Activated naive CD8-positive, alpha-beta T cell treated with anti-CD3 and anti-CD28 coated beads, Interleukin-2, amount 50 U/mL, for 24 hours (primary cell): ENCODE measurements around the gene ZNF385B.

Source experiments
- ATAC-seq: fragments of 150-1000 bp; cut with Tn5 transposase; one replicate; pipeline ENCODE4 v1.10.0; 2021
- DNase-seq: peaks from one replicate; pipeline ENCODE4 v3.0.0; 2021
- H3K27ac Mint-ChIP-seq: one replicate; pipeline ENCODE4 v1.8.0; 2021; ENCODE audit warnings: mild to moderate bottlenecking, mixed read lengths
- H3K27me3 Mint-ChIP-seq: one replicate; pipeline ENCODE4 v1.8.0; 2021; ENCODE audit warnings: mixed read lengths
- H3K36me3 Mint-ChIP-seq: one replicate; pipeline ENCODE4 v1.8.0; 2021; ENCODE audit warnings: low read depth, mixed read lengths
- H3K4me1 Mint-ChIP-seq: one replicate; pipeline ENCODE4 v1.8.0; 2021; ENCODE audit warnings: mixed read lengths
- H3K4me3 Mint-ChIP-seq: one replicate; pipeline ENCODE4 v1.8.0; 2021; ENCODE audit warnings: mild to moderate bottlenecking, moderate library complexity, mixed read lengths
- H3K9me3 Mint-ChIP-seq: one replicate; pipeline ENCODE4 v1.8.0; 2021; ENCODE audit warnings: mixed read lengths

The ZNF385B gene

DNA sequence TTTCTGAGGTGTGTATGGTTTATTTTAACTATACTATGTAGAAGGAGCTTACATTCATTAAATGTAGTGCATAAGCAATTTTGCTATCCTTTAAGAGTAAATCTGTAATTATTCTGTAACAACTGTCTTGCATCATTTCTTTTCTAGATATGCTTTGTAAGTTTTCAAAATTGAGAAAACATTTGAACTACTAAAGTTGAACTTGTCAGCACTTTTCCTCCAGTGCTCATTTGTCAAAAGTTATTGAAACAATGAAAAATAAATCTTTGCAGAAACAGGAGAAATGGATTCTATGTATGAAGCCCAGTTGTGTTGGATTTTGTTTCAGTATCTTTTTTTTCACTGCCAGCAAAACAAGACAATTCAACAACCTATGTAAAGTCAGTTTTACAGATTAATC lies 14.5 kb upstream of the ZNF385B start:
- no peak overlapping the region for H3K4me3 Mint-ChIP-seq
- H3K4me1 Mint-ChIP-seq = no peaks in the 10 kb centered on the region
- no peak overlapping the region for H3K27ac Mint-ChIP-seq
- no peaks in the 10 kb centered on the region for H3K36me3 Mint-ChIP-seq
- no peak for ATAC-seq
- no peak for DNase-seq
- no peaks in the 10 kb centered on the region for H3K9me3 Mint-ChIP-seq
- H3K27me3 Mint-ChIP-seq = peaks cover 3% of the 10 kb centered on the region

- ATAC-seq = no peak
- no peaks in the 10 kb centered on the region for H3K9me3 Mint-ChIP-seq
- no peaks in the 10 kb centered on the region for H3K36me3 Mint-ChIP-seq
- no peak overlapping the region for H3K4me3 Mint-ChIP-seq
- no peak for DNase-seq
- no peak overlapping the region for H3K27ac Mint-ChIP-seq
- peaks cover 8% of the 10 kb centered on the region for H3K4me1 Mint-ChIP-seq
- H3K27me3 Mint-ChIP-seq = peaks cover 50% of the 10 kb centered on the region
Measured at GRCh38 chr2:179862898-179863458, 1.6 kb upstream of the ZNF385B start.

- ATAC-seq (peak; percentile 58), DNase-seq (no peak)
- Mint-ChIP-seq H3K27me3 (peaks cover 58% of the 10 kb centered on the region), H3K4me1 (peaks cover 8% of the 10 kb centered on the region), H3K9me3 (no peaks in the 10 kb centered on the region), H3K36me3 (no peaks in the 10 kb centered on the region), H3K4me3 (no peak overlapping the region), H3K27ac (no peak overlapping the region)
Measured at GRCh38 chr2:179861027-179861415, 391 bp downstream of the ZNF385B start.

DNA sequence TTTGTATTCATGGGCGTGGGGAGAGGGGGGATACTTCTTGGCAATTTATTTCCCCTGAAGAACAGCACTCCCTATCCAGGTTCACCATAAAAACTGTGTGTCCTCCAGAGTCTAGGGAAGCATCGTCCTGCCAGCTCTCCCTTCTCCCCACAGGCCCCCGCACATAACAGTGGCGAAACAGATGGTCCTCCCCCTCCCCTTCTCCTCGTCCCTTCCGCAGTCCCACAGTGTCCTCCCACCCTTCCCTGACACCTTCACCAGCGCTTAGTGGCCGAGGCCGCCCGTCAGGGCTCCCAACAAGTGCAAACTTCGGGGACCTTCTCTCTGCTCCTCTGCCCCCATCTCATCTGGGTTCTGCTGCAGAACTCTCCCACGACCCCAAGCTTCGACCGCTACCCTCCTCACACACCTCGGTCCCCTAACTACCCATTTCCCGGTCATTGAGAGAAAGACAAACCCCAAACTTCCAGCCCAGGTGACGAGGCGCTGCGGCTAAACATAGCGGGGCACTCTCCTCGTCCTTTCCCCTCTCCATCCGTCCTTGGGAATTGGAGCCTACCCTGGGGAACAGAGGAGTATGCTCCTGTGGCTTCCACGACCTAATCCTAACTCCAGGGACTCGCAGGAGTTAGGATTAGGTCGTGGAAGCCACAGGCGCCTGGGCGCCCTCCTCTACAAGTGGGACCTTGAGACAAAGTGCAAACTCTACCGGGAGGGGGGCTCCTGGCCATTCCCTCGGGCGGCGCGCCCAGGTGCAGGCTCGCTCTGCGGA lies 971 bp downstream of the ZNF385B start:
- ATAC-seq = no peak
- no peak overlapping the region for H3K27ac Mint-ChIP-seq
- H3K4me1 Mint-ChIP-seq = peaks cover 8% of the 10 kb centered on the region
- no peak for DNase-seq
- peaks cover 58% of the 10 kb centered on the region for H3K27me3 Mint-ChIP-seq
- H3K4me3 Mint-ChIP-seq = peak overlapping the region; percentile 2
- H3K9me3 Mint-ChIP-seq = no peaks in the 10 kb centered on the region
- no peaks in the 10 kb centered on the region for H3K36me3 Mint-ChIP-seq

DNA sequence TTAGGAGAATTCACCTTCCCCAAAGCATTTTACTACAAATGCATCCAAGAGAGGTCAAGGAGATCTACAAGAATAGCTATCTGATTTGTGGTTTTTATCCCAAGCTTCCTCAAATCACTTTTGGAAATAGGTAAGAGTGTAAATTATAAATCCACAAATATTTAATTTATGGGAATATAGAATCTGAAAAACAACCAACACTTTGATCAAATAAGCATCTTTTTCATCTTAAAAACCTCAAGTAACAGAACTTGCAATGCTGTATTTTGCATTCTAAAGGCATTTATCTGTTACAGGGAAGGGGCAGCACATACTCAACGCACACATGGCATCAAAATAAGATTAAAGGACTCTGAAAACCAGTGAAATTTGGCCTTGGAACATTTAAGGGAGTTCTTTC lies 1.9 kb downstream of the ZNF385B start:
- Mint-ChIP-seq H3K4me1 (peaks cover 8% of the 10 kb centered on the region), H3K9me3 (no peaks in the 10 kb centered on the region), H3K27me3 (peaks cover 57% of the 10 kb centered on the region), H3K27ac (no peak overlapping the region), H3K36me3 (no peaks in the 10 kb centered on the region), H3K4me3 (no peak overlapping the region)
- no peak for DNase-seq
- no peak for ATAC-seq

GRCh38 chr2:179857236-179857635 lies 4.2 kb downstream of the ZNF385B start:
- no peak overlapping the region for H3K4me3 Mint-ChIP-seq
- peaks cover 8% of the 10 kb centered on the region for H3K4me1 Mint-ChIP-seq
- H3K9me3 Mint-ChIP-seq = no peaks in the 10 kb centered on the region
- H3K36me3 Mint-ChIP-seq = no peaks in the 10 kb centered on the region
- H3K27me3 Mint-ChIP-seq = peaks cover 42% of the 10 kb centered on the region
- DNase-seq (no peak), ATAC-seq (no peak)
- no peak overlapping the region for H3K27ac Mint-ChIP-seq

GRCh38 chr2:179856205-179856604 lies 5.2 kb downstream of the ZNF385B start:
- Mint-ChIP-seq H3K4me3 (no peak overlapping the region), H3K9me3 (no peaks in the 10 kb centered on the region), H3K27me3 (peaks cover 33% of the 10 kb centered on the region), H3K27ac (no peak overlapping the region), H3K4me1 (peaks cover 4% of the 10 kb centered on the region), H3K36me3 (no peaks in the 10 kb centered on the region)
- DNase-seq (no peak), ATAC-seq (no peak)

DNA sequence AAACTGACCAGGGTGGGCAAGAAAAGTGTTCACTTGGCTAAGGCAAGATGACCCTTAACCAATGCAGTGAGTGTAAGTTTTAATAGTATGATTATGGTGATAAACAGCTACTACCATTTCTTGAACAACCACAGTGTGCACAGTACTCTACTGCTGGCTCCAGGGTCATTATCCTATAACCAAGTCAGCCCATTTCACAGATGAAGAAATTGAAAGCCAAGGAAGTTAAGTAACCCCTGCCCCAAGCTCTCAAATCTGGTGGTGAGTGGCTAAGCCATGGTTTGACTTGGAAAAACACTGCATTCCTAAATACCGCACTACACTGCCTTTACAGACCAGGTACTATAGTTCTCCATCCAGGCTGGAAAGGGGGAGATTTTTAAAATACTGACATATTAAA lies 5.7 kb downstream of the ZNF385B start:
- Mint-ChIP-seq H3K9me3 (no peaks in the 10 kb centered on the region), H3K27me3 (peaks cover 33% of the 10 kb centered on the region), H3K27ac (no peak overlapping the region), H3K4me1 (peaks cover 4% of the 10 kb centered on the region), H3K36me3 (no peaks in the 10 kb centered on the region), H3K4me3 (no peak overlapping the region)
- DNase-seq (no peak), ATAC-seq (no peak)

DNA sequence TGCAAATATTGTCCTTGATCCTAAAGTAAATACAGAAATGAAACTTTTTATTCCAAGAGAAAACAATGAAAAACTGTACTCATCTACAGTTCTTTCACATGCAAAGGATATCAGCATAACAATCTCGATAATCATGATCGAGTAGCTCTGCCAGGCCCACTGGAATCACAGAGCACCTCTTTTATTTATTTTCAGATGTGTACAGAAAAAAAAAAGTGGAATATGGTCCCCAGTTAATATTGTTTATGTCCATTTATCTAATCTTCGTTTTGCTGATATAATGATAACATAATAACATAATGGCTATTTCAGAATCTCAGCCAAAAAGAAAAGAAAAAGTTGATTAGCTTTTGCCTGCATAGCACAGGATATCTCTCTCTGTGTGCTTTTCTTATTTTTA lies 6.5 kb downstream of the ZNF385B start:
- H3K4me1 Mint-ChIP-seq = no peaks in the 10 kb centered on the region
- peaks cover 26% of the 10 kb centered on the region for H3K27me3 Mint-ChIP-seq
- ATAC-seq = no peak
- H3K36me3 Mint-ChIP-seq = no peaks in the 10 kb centered on the region
- DNase-seq = no peak
- H3K4me3 Mint-ChIP-seq = no peak overlapping the region
- H3K9me3 Mint-ChIP-seq = no peaks in the 10 kb centered on the region
- no peak overlapping the region for H3K27ac Mint-ChIP-seq

GRCh38 chr2:179853108-179853507 lies 8.3 kb downstream of the ZNF385B start:
- Mint-ChIP-seq H3K27me3 (peaks cover 10% of the 10 kb centered on the region), H3K36me3 (no peaks in the 10 kb centered on the region), H3K27ac (no peak overlapping the region), H3K4me3 (no peak overlapping the region), H3K9me3 (no peaks in the 10 kb centered on the region), H3K4me1 (no peaks in the 10 kb centered on the region)
- DNase-seq (no peak), ATAC-seq (no peak)

DNA sequence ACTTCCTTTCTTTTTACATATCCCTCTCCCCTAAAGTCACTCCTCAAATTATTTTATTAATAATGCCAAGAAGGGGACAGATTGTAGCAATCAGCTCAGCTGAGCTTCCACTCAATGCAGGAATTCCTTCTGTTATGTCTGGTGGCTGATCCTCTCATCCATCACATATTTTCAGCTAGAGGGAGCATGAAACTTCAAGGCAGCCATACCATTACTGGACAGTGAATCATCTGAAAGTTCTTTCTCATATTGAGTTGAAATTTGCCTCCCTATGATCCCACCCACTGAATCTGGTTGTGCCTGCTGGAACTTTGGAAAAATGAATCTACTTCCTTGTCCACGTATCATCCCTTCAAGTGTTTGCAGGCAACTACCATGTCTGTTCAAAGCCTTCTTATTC lies 11.2 kb downstream of the ZNF385B start:
- Mint-ChIP-seq H3K4me3 (no peak overlapping the region), H3K27ac (no peak overlapping the region), H3K4me1 (no peaks in the 10 kb centered on the region), H3K9me3 (no peaks in the 10 kb centered on the region), H3K27me3 (no peaks in the 10 kb centered on the region), H3K36me3 (no peaks in the 10 kb centered on the region)
- no peak for DNase-seq
- no peak for ATAC-seq

- no peak for DNase-seq
- no peak for ATAC-seq
- Mint-ChIP-seq H3K36me3 (no peaks in the 10 kb centered on the region), H3K9me3 (no peaks in the 10 kb centered on the region), H3K27ac (no peak overlapping the region), H3K27me3 (no peaks in the 10 kb centered on the region), H3K4me1 (no peaks in the 10 kb centered on the region), H3K4me3 (no peak overlapping the region)
Measured at GRCh38 chr2:179849719-179850118, 11.7 kb downstream of the ZNF385B start.

DNA sequence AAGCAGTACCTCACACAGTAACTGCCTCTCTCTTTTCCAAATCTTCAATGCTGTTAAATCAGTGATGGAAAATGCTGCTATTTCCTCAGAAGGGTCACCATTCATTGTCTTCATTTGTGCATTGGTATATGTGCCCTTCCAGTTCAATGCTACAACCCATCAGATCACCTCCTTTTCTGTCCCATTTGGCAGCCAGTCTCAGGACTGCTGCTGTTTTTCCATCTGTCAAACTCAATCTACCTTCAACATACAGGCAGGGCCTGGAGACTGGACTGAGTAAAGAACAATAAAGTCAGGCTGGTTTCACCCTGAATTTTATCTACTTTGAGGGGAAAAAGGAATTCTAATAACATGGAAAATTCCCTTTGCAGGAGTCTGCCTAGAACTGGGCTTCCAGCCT lies 17.9 kb downstream of the ZNF385B start:
- no peaks in the 10 kb centered on the region for H3K27me3 Mint-ChIP-seq
- H3K4me1 Mint-ChIP-seq = no peaks in the 10 kb centered on the region
- ATAC-seq (no peak), DNase-seq (no peak)
- no peaks in the 10 kb centered on the region for H3K9me3 Mint-ChIP-seq
- H3K4me3 Mint-ChIP-seq = no peak overlapping the region
- H3K27ac Mint-ChIP-seq = no peak overlapping the region
- no peaks in the 10 kb centered on the region for H3K36me3 Mint-ChIP-seq

- Mint-ChIP-seq H3K27me3 (no peaks in the 10 kb centered on the region), H3K36me3 (no peaks in the 10 kb centered on the region), H3K4me1 (no peaks in the 10 kb centered on the region), H3K27ac (no peak overlapping the region), H3K4me3 (no peak overlapping the region), H3K9me3 (no peaks in the 10 kb centered on the region)
- DNase-seq (no peak), ATAC-seq (no peak)
Measured at GRCh38 chr2:179842498-179843153, 18.8 kb downstream of the ZNF385B start.

DNA sequence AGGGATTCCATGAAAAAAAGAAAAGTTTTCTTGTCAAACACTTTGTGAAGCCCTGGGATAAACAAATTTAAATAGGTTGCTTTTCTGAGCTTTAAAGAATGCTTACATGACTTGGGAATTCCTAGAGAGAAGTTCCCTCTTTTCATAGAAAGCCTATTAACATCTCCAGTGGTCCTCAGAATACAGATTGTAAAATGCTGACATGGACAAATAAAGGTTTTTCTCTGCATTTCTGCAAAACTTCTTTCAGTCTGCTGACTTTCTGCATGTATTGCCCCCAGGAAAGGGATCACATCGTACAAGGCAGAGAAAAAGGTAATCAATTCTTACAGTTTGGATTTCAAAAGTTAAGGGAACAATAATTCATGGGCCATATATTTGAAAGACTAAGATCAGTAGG lies 20.6 kb downstream of the ZNF385B start:
- no peaks in the 10 kb centered on the region for H3K9me3 Mint-ChIP-seq
- H3K4me3 Mint-ChIP-seq = no peak overlapping the region
- DNase-seq (no peak), ATAC-seq (no peak)
- H3K36me3 Mint-ChIP-seq = no peaks in the 10 kb centered on the region
- H3K4me1 Mint-ChIP-seq = no peaks in the 10 kb centered on the region
- no peaks in the 10 kb centered on the region for H3K27me3 Mint-ChIP-seq
- no peak overlapping the region for H3K27ac Mint-ChIP-seq
